22Rv1 (cell line): Measurements from ENCODE around the gene C19orf33.

Experiments used
- H3K27ac ChIP-seq: fragments of 450-650 bp; 2 replicates; pipeline ENCODE4 v1.5.1; 2017
- ZFX ChIP-seq: fragments of 450-650 bp; IDR thresholded peaks from 2 replicates; pipeline ENCODE4 v1.6.1; 2017; ENCODE audit warnings: antibody characterized with exemption, borderline replicate concordance
- TF ChIP-seq, protein P1 (sequence below): fragments of 450-650 bp; IDR thresholded peaks from 2 replicates; pipeline ENCODE4 v1.5.1; 2017; ENCODE audit warnings: mild to moderate bottlenecking

Gene C19orf33

DNA sequence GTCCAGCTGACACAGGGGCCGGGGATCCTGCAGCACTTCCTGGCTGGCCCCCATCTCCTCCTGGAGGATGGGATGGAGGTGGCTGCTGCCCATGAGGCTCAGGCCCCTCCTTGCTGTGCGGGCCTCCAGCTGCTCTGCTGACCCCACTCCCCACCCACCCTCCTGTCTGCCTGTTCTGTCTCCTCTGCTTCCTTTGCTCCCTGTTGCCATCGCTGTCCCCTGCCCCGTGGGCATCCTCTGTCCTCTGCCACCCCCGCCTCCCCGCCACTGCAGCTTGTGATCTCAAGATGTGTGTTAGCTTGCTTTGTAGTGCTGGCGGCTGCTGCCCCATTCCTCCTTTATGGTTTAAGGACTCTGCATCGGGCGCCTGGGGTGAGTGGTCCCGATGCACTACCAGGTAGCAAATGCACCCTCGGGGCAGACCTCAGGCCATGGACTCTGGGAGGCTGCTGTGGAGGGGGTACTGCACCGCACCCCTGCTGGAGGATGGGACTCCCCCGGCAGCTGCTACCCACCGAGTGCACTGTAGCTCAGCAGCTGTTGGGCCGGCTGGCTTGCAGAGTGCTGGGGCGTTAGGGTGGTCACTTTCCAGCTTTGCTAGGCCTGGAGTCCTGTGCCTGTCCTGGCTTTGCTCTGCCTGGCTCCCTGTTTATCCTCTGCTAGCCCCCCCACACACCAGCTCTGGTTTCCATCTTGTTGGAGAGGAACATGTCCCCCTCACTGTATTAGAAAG is 15.8 kb upstream of the C19orf33 start:
- no peak for TF ChIP-seq ZFX
- TF ChIP-seq, protein P1, sequence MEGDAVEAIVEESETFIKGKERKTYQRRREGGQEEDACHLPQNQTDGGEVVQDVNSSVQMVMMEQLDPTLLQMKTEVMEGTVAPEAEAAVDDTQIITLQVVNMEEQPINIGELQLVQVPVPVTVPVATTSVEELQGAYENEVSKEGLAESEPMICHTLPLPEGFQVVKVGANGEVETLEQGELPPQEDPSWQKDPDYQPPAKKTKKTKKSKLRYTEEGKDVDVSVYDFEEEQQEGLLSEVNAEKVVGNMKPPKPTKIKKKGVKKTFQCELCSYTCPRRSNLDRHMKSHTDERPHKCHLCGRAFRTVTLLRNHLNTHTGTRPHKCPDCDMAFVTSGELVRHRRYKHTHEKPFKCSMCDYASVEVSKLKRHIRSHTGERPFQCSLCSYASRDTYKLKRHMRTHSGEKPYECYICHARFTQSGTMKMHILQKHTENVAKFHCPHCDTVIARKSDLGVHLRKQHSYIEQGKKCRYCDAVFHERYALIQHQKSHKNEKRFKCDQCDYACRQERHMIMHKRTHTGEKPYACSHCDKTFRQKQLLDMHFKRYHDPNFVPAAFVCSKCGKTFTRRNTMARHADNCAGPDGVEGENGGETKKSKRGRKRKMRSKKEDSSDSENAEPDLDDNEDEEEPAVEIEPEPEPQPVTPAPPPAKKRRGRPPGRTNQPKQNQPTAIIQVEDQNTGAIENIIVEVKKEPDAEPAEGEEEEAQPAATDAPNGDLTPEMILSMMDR = no peak
- no peak overlapping the region for H3K27ac ChIP-seq

DNA sequence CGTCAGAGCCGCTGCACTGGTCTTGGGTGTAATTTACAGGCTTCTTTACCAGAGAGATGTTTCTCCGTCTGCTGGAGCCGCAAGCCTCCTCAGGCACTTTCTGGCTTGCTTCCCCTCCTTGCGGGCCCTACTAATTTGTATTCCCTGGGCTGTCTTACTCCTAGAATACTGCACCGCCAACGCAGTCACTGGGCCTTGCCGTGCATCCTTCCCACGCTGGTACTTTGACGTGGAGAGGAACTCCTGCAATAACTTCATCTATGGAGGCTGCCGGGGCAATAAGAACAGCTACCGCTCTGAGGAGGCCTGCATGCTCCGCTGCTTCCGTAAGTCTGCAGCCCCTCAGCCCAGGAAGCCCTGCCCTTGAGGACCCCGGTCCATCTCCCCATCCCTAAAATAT is 14.1 kb upstream of the C19orf33 start:
- H3K27ac ChIP-seq = peak overlapping the region; percentile 84

DNA sequence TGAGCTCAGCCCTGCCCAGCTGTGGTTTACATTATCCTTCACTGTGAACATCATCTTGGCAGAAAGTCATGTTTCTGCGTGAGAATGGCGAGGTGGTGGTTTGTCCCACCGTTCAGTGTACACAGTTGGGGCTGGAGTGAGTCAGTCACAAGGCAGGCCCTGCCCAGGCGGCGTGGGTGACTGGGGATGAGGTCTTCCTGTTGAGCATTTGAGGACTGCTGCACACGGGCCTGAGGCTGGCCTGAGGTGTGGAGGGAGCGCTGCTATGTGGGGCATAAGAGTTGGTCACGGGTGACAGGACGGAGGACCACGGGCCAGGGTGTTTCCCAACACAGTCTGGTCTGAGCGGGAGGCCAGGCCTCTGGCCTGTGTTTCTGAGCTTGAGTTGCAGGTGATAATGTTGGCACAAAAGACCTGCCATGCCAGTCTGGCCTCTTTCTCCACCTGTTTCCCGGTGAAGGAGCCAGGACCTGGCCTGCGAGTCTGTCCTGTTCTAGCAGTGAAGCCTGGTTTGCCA is 13.4 kb upstream of the C19orf33 start:
- TF ChIP-seq ZFX = no peak
- TF ChIP-seq, protein P1 = no peak
- peak overlapping the region; percentile 84 for H3K27ac ChIP-seq

More for the DNA sequence above, 14.1 kb upstream of the C19orf33 start:
- TF ChIP-seq, protein P1 = no peak
- TF ChIP-seq ZFX = no peak

DNA sequence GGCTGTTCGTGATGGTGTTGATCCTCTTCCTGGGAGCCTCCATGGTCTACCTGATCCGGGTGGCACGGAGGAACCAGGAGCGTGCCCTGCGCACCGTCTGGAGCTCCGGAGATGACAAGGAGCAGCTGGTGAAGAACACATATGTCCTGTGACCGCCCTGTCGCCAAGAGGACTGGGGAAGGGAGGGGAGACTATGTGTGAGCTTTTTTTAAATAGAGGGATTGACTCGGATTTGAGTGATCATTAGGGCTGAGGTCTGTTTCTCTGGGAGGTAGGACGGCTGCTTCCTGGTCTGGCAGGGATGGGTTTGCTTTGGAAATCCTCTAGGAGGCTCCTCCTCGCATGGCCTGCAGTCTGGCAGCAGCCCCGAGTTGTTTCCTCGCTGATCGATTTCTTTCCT is 12.2 kb upstream of the C19orf33 start:
- H3K27ac ChIP-seq = peak overlapping the region; percentile 84
- TF ChIP-seq ZFX = no peak
- TF ChIP-seq, protein P1 = no peak

GRCh38 chr19:38293281-38293680 is 10.8 kb upstream of the C19orf33 start:
- no peak overlapping the region for H3K27ac ChIP-seq
- TF ChIP-seq ZFX = no peak
- TF ChIP-seq, protein P1 = no peak

DNA sequence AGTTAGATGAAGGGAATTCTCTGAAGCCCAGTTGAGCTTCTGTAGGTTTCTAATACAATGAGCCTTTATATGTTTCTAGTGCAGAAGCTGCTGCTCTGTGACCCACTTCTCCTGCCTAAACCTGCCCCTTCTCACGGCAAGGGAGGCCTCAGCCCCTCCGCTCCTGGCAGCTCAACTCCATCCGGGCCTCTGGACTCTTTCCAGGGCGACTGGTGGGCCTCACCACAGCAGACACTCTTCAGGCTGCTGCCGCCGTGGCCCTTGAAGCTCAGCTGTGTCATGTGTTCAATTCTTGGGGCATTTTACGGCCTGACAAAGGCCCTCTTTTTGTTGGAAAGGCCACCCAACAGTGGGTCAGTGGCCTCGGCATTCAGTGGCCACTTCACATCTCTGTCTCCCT is 10.0 kb upstream of the C19orf33 start:
- TF ChIP-seq, protein P1 = no peak
- TF ChIP-seq ZFX = no peak
- no peak overlapping the region for H3K27ac ChIP-seq

GRCh38 chr19:38298821-38299680 is 5.0 kb upstream of the C19orf33 start:
- TF ChIP-seq ZFX = no peak
- TF ChIP-seq, protein P1 = no peak
- H3K27ac ChIP-seq = peak overlapping the region; percentile 42
